IPS DF 19.7 (cell line): ENCODE data around the gene ERLEC1.
A peak's percentile ranks its signal among the peaks of the same experiment; 100 is the strongest.
"Not testable (repeated sequence)": the region's sequence is repeated elsewhere in the genome, so short reads cannot be mapped to it uniquely, and the experiment has no call there.

Experiments
- DNase-seq: peaks from one replicate; pipeline ENCODE4 v3.0.0-alpha.2; 2013; ENCODE audit warnings: low read depth, low spot score

ERLEC1 gene

GRCh38 chr2:53829273-53829979 is 42.6 kb downstream of the ERLEC1 start:
- DNase-seq: no peak

GRCh38 chr2:53829980-53830290 is 43.1 kb downstream of the ERLEC1 start:
- DNase-seq: not testable (repeated sequence)

GRCh38 chr2:53840580-53840979 is 53.7 kb downstream of the ERLEC1 start:
- no peak for DNase-seq

- DNase-seq: not testable (repeated sequence)
These were observed 54.8 kb downstream of the ERLEC1 start for GRCh38 chr2:53841651-53842050.

GRCh38 chr2:53842891-53843290 is 56.0 kb downstream of the ERLEC1 start:
- no peak for DNase-seq

- no peak for DNase-seq
These were observed 56.8 kb downstream of the ERLEC1 start for GRCh38 chr2:53843595-53843994.

- DNase-seq: no peak
These were observed 61.2 kb downstream of the ERLEC1 start for GRCh38 chr2:53848062-53848461.

- not testable (repeated sequence) for DNase-seq
These were observed 64.4 kb downstream of the ERLEC1 start for GRCh38 chr2:53851052-53851757.

- no peak for DNase-seq
These were observed 65.7 kb downstream of the ERLEC1 start for GRCh38 chr2:53852532-53852931.

- DNase-seq: no peak
These were observed 67.8 kb downstream of the ERLEC1 start for GRCh38 chr2:53854678-53855077.

GRCh38 chr2:53856272-53856671 is 69.4 kb downstream of the ERLEC1 start:
- DNase-seq: no peak

GRCh38 chr2:53859206-53860181 is 72.7 kb downstream of the ERLEC1 start, which contains the start of gene GPR75:
GPR75 (minus strand) TSS chr2:53859967; CDS start chr2:53854756, 5,211 bp downstream.
- peak; percentile 3 for DNase-seq

- DNase-seq: no peak
These were observed 75.0 kb downstream of the ERLEC1 start for GRCh38 chr2:53861824-53862223.

- DNase-seq: no peak
These were observed 76.8 kb downstream of the ERLEC1 start for GRCh38 chr2:53863538-53864227.

GRCh38 chr2:53865264-53865663 is 78.4 kb downstream of the ERLEC1 start:
- DNase-seq: no peak

- DNase-seq: no peak
These were observed 79.1 kb downstream of the ERLEC1 start for GRCh38 chr2:53865962-53866361.

- no peak for DNase-seq
These were observed 80.3 kb downstream of the ERLEC1 start for GRCh38 chr2:53867169-53867568.

- DNase-seq: no peak
These were observed 80.9 kb downstream of the ERLEC1 start for GRCh38 chr2:53867773-53868172.
